GM12873 (cell line): Measurements from ENCODE around the gene FGF7.

Experiments
- CTCF ChIP-seq: IDR thresholded peaks from 2 replicates; pipeline ENCODE4 v1.5.1; 2012; ENCODE audit warnings: low read depth, mild to moderate bottlenecking, moderate library complexity, low read length, control low read depth; ENCODE audit not compliant: insufficient read depth; ENCODE audit errors: missing control alignments

The FGF7 gene

GRCh38 chr15:49439678-49440395 is 16.8 kb downstream of the FGF7 start:
- no peak for TF ChIP-seq CTCF

GRCh38 chr15:49441356-49441755 is 18.3 kb downstream of the FGF7 start:
- TF ChIP-seq CTCF = no peak

GRCh38 chr15:49441816-49442215 is 18.8 kb downstream of the FGF7 start:
- TF ChIP-seq CTCF = no peak

GRCh38 chr15:49452595-49452994 is 29.6 kb downstream of the FGF7 start:
- no peak for TF ChIP-seq CTCF

GRCh38 chr15:49456166-49456565 is 33.1 kb downstream of the FGF7 start:
- TF ChIP-seq CTCF = no peak

- no peak for TF ChIP-seq CTCF
Observed at GRCh38 chr15:49458145-49458544, 35.1 kb downstream of the FGF7 start.

GRCh38 chr15:49460411-49460941 is 37.4 kb downstream of the FGF7 start:
- no peak for TF ChIP-seq CTCF
